ENCODE measurements around the gene PRDM16. TPM values are rescaled to one million over a fixed set of nuclear protein-coding genes. Genes with fewer than 3 reads are reported as not detected.

The PRDM16 gene
- total RNA-seq, 1 experiment from 2014 or later, result 1.6 TPM

DNA sequence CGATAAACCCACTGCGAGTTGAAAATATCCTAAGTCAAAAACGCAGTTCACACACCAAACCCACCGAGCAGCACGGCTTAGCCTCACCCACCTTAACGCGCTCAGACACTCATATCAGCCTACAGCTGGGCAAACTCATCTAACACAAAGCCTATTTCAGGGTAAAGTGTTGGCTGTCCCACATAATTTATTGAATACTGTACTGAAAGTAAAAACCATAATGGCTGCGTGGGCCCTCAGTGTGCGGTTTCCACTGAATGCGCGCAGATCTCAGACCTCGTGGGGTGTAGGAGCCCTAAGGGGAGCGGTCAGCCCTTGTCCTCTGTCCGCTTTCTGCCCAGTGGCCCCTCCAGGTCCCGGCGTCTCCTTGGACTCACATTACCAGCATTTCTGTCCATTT is 227.8 kb downstream of the PRDM16 start:
- CTCF ChIA-PET, result no interaction called here
- ATAC-seq (no peak), DNase-seq (ENCODE audit: low spot score) (no peak)
- Mint-ChIP-seq H3K4me3 (no peak overlapping the region), H3K27ac (no peak overlapping the region; the same call in 1 of the 2 replicates), H3K9me3 (no peaks in the 10 kb centered on the region), H3K36me3 (no peaks in the 10 kb centered on the region), H3K4me1 (no peaks in the 10 kb centered on the region), H3K27me3 (ENCODE audit: low read depth) (no peaks in the 10 kb centered on the region)
- POLR2A ChIA-PET, result no interaction called here
- no peak for TF ChIP-seq ESRRA (CRISPR knock-in tag; IDR thresholded peaks at IDR 0.05; ENCODE audit: borderline replicate concordance)
- TF ChIP-seq, protein P1, sequence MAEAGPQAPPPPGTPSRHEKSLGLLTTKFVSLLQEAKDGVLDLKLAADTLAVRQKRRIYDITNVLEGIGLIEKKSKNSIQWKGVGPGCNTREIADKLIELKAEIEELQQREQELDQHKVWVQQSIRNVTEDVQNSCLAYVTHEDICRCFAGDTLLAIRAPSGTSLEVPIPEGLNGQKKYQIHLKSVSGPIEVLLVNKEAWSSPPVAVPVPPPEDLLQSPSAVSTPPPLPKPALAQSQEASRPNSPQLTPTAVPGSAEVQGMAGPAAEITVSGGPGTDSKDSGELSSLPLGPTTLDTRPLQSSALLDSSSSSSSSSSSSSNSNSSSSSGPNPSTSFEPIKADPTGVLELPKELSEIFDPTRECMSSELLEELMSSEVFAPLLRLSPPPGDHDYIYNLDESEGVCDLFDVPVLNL (CRISPR knock-in tag; IDR thresholded peaks at IDR 0.05; ENCODE audit: borderline replicate concordance, low read depth), result no peak
- TF ChIP-seq, protein P2, sequence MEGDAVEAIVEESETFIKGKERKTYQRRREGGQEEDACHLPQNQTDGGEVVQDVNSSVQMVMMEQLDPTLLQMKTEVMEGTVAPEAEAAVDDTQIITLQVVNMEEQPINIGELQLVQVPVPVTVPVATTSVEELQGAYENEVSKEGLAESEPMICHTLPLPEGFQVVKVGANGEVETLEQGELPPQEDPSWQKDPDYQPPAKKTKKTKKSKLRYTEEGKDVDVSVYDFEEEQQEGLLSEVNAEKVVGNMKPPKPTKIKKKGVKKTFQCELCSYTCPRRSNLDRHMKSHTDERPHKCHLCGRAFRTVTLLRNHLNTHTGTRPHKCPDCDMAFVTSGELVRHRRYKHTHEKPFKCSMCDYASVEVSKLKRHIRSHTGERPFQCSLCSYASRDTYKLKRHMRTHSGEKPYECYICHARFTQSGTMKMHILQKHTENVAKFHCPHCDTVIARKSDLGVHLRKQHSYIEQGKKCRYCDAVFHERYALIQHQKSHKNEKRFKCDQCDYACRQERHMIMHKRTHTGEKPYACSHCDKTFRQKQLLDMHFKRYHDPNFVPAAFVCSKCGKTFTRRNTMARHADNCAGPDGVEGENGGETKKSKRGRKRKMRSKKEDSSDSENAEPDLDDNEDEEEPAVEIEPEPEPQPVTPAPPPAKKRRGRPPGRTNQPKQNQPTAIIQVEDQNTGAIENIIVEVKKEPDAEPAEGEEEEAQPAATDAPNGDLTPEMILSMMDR (IDR thresholded peaks at IDR 0.05), result no peak
- TF ChIP-seq, protein P3, sequence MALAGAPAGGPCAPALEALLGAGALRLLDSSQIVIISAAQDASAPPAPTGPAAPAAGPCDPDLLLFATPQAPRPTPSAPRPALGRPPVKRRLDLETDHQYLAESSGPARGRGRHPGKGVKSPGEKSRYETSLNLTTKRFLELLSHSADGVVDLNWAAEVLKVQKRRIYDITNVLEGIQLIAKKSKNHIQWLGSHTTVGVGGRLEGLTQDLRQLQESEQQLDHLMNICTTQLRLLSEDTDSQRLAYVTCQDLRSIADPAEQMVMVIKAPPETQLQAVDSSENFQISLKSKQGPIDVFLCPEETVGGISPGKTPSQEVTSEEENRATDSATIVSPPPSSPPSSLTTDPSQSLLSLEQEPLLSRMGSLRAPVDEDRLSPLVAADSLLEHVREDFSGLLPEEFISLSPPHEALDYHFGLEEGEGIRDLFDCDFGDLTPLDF (CRISPR knock-in tag; IDR thresholded peaks at IDR 0.05), result no peak
- TF ChIP-seq ZNF232 (CRISPR knock-in tag; IDR thresholded peaks at IDR 0.05), result no peak
- TF ChIP-seq, protein P4, sequence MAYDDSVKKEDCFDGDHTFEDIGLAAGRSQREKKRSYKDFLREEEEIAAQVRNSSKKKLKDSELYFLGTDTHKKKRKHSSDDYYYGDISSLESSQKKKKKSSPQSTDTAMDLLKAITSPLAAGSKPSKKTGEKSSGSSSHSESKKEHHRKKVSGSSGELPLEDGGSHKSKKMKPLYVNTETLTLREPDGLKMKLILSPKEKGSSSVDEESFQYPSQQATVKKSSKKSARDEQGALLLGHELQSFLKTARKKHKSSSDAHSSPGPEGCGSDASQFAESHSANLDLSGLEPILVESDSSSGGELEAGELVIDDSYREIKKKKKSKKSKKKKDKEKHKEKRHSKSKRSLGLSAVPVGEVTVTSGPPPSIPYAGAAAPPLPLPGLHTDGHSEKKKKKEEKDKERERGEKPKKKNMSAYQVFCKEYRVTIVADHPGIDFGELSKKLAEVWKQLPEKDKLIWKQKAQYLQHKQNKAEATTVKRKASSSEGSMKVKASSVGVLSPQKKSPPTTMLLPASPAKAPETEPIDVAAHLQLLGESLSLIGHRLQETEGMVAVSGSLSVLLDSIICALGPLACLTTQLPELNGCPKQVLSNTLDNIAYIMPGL (CRISPR knock-in tag; IDR thresholded peaks at IDR 0.05), result no peak
- TF ChIP-seq, protein P5, sequence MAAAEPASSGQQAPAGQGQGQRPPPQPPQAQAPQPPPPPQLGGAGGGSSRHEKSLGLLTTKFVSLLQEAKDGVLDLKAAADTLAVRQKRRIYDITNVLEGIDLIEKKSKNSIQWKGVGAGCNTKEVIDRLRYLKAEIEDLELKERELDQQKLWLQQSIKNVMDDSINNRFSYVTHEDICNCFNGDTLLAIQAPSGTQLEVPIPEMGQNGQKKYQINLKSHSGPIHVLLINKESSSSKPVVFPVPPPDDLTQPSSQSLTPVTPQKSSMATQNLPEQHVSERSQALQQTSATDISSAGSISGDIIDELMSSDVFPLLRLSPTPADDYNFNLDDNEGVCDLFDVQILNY (CRISPR knock-in tag; IDR thresholded peaks at IDR 0.05), result no peak

DNA sequence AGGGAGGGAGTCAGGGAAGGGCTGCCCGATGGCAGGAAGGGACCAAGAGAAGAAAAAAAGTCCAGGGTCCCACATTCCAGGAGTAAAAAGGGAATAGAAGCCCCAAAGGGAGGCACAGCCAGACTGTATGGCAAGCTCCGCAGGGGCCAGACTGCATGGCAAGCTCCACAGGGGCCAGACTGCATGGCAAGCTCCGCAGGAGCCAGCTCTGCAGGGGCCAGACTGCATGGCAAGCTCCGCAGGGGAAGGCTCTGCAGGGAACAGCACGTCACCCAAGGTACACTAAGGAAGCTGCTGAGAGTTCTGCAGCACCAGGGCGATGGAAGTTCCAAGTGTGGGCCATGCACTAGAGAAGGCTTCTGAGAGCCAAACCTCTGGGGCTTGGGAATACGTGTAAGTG is 228.8 kb downstream of the PRDM16 start:
- no peak for ATAC-seq
- TF ChIP-seq ZNF671 (CRISPR knock-in tag; IDR thresholded peaks at IDR 0.05) (no peak), ZNF423 (CRISPR knock-in tag; IDR thresholded peaks at IDR 0.05) (peak; percentile 58; the same call in 1 of the 2 replicates)
- TF ChIP-seq, protein P6, sequence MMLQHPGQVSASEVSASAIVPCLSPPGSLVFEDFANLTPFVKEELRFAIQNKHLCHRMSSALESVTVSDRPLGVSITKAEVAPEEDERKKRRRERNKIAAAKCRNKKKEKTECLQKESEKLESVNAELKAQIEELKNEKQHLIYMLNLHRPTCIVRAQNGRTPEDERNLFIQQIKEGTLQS (CRISPR knock-in tag; conservative IDR thresholded peaks at IDR 0.05), result no peak
- H3K27ac Mint-ChIP-seq, result no peak overlapping the region
- no peak overlapping the region for H3K4me3 Mint-ChIP-seq
- H3K4me1 Mint-ChIP-seq, result no peaks in the 10 kb centered on the region
- DNase-seq (ENCODE audit: low spot score), result no peak
- POLR2A ChIA-PET, result no interaction called here
- no peaks in the 10 kb centered on the region for H3K36me3 Mint-ChIP-seq
- no peaks in the 10 kb centered on the region for H3K9me3 Mint-ChIP-seq
- H3K27me3 Mint-ChIP-seq (ENCODE audit: low read depth), result no peaks in the 10 kb centered on the region
- CTCF ChIA-PET, result interaction anchor here (0.9 to 1.1 kb wide), 2 partner anchors 14 to 273 kb away, joined by 3 read pairs; no protein-coding TSS in a partner anchor

DNA sequence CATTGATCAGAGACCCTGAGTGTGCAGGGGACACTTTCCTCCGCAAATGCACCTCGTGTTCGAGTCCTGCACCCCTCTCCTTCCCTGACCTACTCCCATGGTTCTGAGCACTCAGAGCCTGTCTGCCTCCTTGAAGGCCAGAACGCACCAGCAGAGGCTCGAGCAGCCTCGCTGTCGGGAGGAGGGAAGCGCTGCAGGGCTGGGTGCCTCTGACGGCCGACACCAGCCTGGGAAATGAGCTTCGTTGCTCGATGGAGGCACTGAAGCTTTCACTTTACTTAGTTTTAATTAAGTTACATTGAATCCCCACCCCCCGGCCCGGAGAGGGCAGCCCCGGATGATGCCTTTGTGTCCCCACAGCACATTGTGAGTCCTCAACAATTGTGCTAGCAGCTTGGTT is 229.2 kb downstream of the PRDM16 start:
- ChIA-PET CTCF (interaction anchor here (0.9 to 1.1 kb wide), 2 partner anchors 14 to 274 kb away, joined by 3 read pairs; no protein-coding TSS in a partner anchor), POLR2A (no interaction called here)
- Mint-ChIP-seq H3K27me3 (ENCODE audit: low read depth) (no peaks in the 10 kb centered on the region), H3K4me1 (no peaks in the 10 kb centered on the region), H3K36me3 (no peaks in the 10 kb centered on the region), H3K9me3 (no peaks in the 10 kb centered on the region), H3K27ac (no peak overlapping the region), H3K4me3 (no peak overlapping the region)
- peak; percentile 90 for TF ChIP-seq ZNF317 (CRISPR knock-in tag; IDR thresholded peaks at IDR 0.05; ENCODE audit: borderline replicate concordance, low read depth)
- no peak for TF ChIP-seq NR3C1 (CRISPR knock-in tag; conservative IDR thresholded peaks at IDR 0.05; ENCODE audit: low read depth)
- DNase-seq (ENCODE audit: low spot score), result no peak
- no peak for ATAC-seq
